Measurements from ENCODE around the gene ZNF200.
"Not testable (repeated sequence)": the region's sequence is repeated elsewhere in the genome, so short reads cannot be mapped to it uniquely, and the experiment has no call there.

- TF ChIP-seq POLR2A, CTCF (IDR thresholded peaks at IDR 0.05): not testable (repeated sequence)
Measured at GRCh38 chr16:3182293-3182607, 52.7 kb downstream of the ZNF200 start.

Measured in right lobe of liver (tissue), 4 donors.